GM23338 (cell line): ENCODE measurements around the gene TOR1AIP1. TPM values are rescaled to one million over a fixed set of nuclear protein-coding genes. Genes with fewer than 3 reads are reported as not detected.

Source experiments
- ATAC-seq: fragments of 200-7000 bp; cut with Tn5 transposase; 3 replicates; pipeline ENCODE4 v1.9.1; 2020
- DNase-seq: peaks from one replicate; pipeline ENCODE4 v3.0.0-alpha.2; 2015; ENCODE audit warnings: low spot score
- H2AFZ ChIP-seq: fragments of 200-600 bp; sonication (generic); 2 replicates; pipeline ENCODE4 v1.8.0; 2016; ENCODE audit warnings: antibody characterized with exemption, mild to moderate bottlenecking, moderate library complexity
- H3F3A ChIP-seq: fragments of 200-600 bp; sonication (generic); replicated peaks from 2 replicates; pipeline ENCODE4 v1.8.0; 2017; ENCODE audit warnings: antibody characterized with exemption, mixed run types, low read depth
- H3K27ac ChIP-seq: fragments of 200-600 bp; sonication (generic); 2 replicates; pipeline ENCODE4 v1.6.1; 2016; ENCODE audit warnings: low read depth
- H3K27me3 ChIP-seq: fragments of 200-600 bp; sonication (generic); 2 replicates; pipeline ENCODE4 v1.8.0; 2016; ENCODE audit warnings: mild to moderate bottlenecking, mixed run types, moderate library complexity; ENCODE audit not compliant: insufficient read depth
- H3K36me3 ChIP-seq: fragments of 200-600 bp; sonication (generic); 2 replicates; pipeline ENCODE4 v1.8.0; 2016; ENCODE audit warnings: mild to moderate bottlenecking; ENCODE audit not compliant: insufficient read depth
- H3K4me1 ChIP-seq: fragments of 200-600 bp; sonication (generic); 2 replicates; pipeline ENCODE4 v1.8.0; 2016; ENCODE audit warnings: mild to moderate bottlenecking, moderate library complexity; ENCODE audit not compliant: insufficient read depth
- H3K4me2 ChIP-seq: fragments of 200-600 bp; sonication (generic); 2 replicates; pipeline ENCODE4 v1.7.1; 2017; ENCODE audit warnings: mixed run types
- H3K4me3 ChIP-seq: fragments of 200-600 bp; sonication (generic); 2 replicates; pipeline ENCODE4 v1.6.1; 2016; ENCODE audit warnings: mixed run types
- H3K79me2 ChIP-seq: fragments of 200-600 bp; sonication (generic); replicated peaks from 2 replicates; pipeline ENCODE4 v1.8.0; 2017; ENCODE audit warnings: mild to moderate bottlenecking; ENCODE audit not compliant: insufficient read depth
- H3K9me2 ChIP-seq: fragments of 200-600 bp; sonication (generic); 2 replicates; pipeline ENCODE4 v1.8.0; 2017; ENCODE audit not compliant: insufficient read depth
- H4K20me1 ChIP-seq: fragments of 200-600 bp; sonication (generic); replicated peaks from 2 replicates; pipeline ENCODE4 v1.8.0; 2017; ENCODE audit warnings: mild to moderate bottlenecking; ENCODE audit not compliant: insufficient read depth
- H3K27ac Mint-ChIP-seq: 2 replicates; pipeline ENCODE4 v1.8.0; 2020; ENCODE audit warnings: inconsistent platforms, mild to moderate bottlenecking, moderate library complexity, mixed read lengths
- H3K27me3 Mint-ChIP-seq: 3 replicates; pipeline ENCODE4 v1.8.0; 2022; ENCODE audit warnings: low read depth, mild to moderate bottlenecking, moderate library complexity, mixed read lengths, inconsistent platforms; ENCODE audit not compliant: insufficient read depth, poor library complexity
- H3K36me3 Mint-ChIP-seq: 3 replicates; pipeline ENCODE4 v1.8.0; 2021; ENCODE audit warnings: low read depth, mild to moderate bottlenecking, inconsistent platforms, moderate library complexity, mixed read lengths
- H3K4me1 Mint-ChIP-seq: 3 replicates; pipeline ENCODE4 v1.8.0; 2020; ENCODE audit warnings: mild to moderate bottlenecking, inconsistent platforms, mixed read lengths
- H3K4me3 Mint-ChIP-seq: 3 replicates; pipeline ENCODE4 v1.8.0; 2021; ENCODE audit warnings: moderate library complexity, mild to moderate bottlenecking, inconsistent platforms, mixed read lengths
- H3K9me3 Mint-ChIP-seq: 3 replicates; pipeline ENCODE4 v1.8.0; 2020; ENCODE audit warnings: moderate library complexity, mild to moderate bottlenecking, inconsistent platforms, mixed read lengths
- CREB1 ChIP-seq: fragments of 250-450 bp; sonication (Bioruptor Pico); IDR thresholded peaks from 2 replicates; pipeline ENCODE4 v1.5.0; 2020; ENCODE audit warnings: low read depth, mild to moderate bottlenecking, moderate library complexity
- CTCF ChIP-seq, 2 experiments: fragments of 200-600 bp in 1 of 2; sonication (generic) in 1 of 2; conservative IDR thresholded peaks; 2 replicates each; pipeline versions ENCODE4 v1.5.1 to v1.6.1; 2016 to 2017; ENCODE audit warnings: antibody characterized with exemption in 2 of 2, low read depth in 2 of 2, mild to moderate bottlenecking in 2 of 2, moderate library complexity in 1 of 2
- EZH2 ChIP-seq: fragments of 200-600 bp; sonication (generic); IDR thresholded peaks from one replicate; pipeline ENCODE4 v1.8.0; 2017; ENCODE audit warnings: antibody characterized with exemption, mild to moderate bottlenecking, low read depth; ENCODE audit not compliant: unreplicated experiment
- EZH2phosphoT487 ChIP-seq: fragments of 200-600 bp; sonication (generic); IDR thresholded peaks from one replicate; pipeline ENCODE4 v1.8.1; 2018; ENCODE audit warnings: antibody characterized with exemption; ENCODE audit not compliant: unreplicated experiment
- JUNB ChIP-seq: IDR thresholded peaks from one replicate; pipeline ENCODE4 v1.6.1; 2016; ENCODE audit warnings: antibody characterized with exemption; ENCODE audit not compliant: unreplicated experiment
- NANOG ChIP-seq: IDR thresholded peaks from 2 replicates; pipeline ENCODE4 v1.6.1; 2016; ENCODE audit warnings: antibody characterized with exemption, borderline replicate concordance
- POLR2AphosphoS5 ChIP-seq: IDR thresholded peaks from 2 replicates; pipeline ENCODE4 v1.6.1; 2016; ENCODE audit warnings: antibody characterized with exemption, low read depth
- REST ChIP-seq: IDR thresholded peaks from one replicate; pipeline ENCODE4 v1.6.1; 2018; ENCODE audit warnings: antibody characterized with exemption; ENCODE audit not compliant: unreplicated experiment
- STAT1 ChIP-seq: IDR thresholded peaks from one replicate; pipeline ENCODE4 v1.6.1; 2016; ENCODE audit warnings: antibody characterized with exemption; ENCODE audit not compliant: unreplicated experiment
- ZNF114 ChIP-seq: fragments of 250-450 bp; sonication (Bioruptor Pico); IDR thresholded peaks from 2 replicates; pipeline ENCODE4 v1.5.0; 2020; ENCODE audit warnings: mild to moderate bottlenecking, moderate library complexity
- ZNF331 ChIP-seq: fragments of 250-450 bp; sonication (Bioruptor Pico); IDR thresholded peaks from 2 replicates; pipeline ENCODE4 v1.5.0; 2020; ENCODE audit warnings: low read depth, mild to moderate bottlenecking, moderate library complexity
- polyA plus RNA-seq: library from polyadenylated mRNA; unstranded; fragments of >200 nt; fragmentation: Nextera tagmentation; extraction: Ambion mirVana; gene quantifications from 2 replicates; pipeline ENCODE4 v1.2.1, GENCODE V29; 2016
- total RNA-seq: library from RNA; depleted of rRNA; stranded (reverse); fragments of >200 nt; shearing (Covaris generic); gene quantifications from 2 replicates; pipeline ENCODE4 v1.2.3, GENCODE V29; 2014

TOR1AIP1 gene
- total and polyA plus RNA-seq, 2 experiments from 2014 or later = 16.9 to 20.6 TPM

- peak overlapping the region; percentile 81; the same call in 1 of the 2 replicates for H3K27ac Mint-ChIP-seq
- ATAC-seq = no peak
Measured at GRCh38 chr1:179955731-179956130, 73.6 kb downstream of the TOR1AIP1 start.

GRCh38 chr1:179958359-179958758 lies 76.3 kb downstream of the TOR1AIP1 start:
- no peak overlapping the region for H2AFZ ChIP-seq
- H3K4me2 ChIP-seq = no peak overlapping the region
- H3K9me2 ChIP-seq = no peaks in the 10 kb centered on the region
- no peaks in the 10 kb centered on the region; the same call in 2 of the 3 replicates for H3K36me3 Mint-ChIP-seq
- no peak overlapping the region for H3K27ac ChIP-seq
- no peaks in the 10 kb centered on the region for H3K27me3 Mint-ChIP-seq
- no peaks in the 10 kb centered on the region for H3K9me3 Mint-ChIP-seq
- peaks cover 17% of the 10 kb centered on the region for H3K4me1 Mint-ChIP-seq
- no peak overlapping the region for H3K4me3 Mint-ChIP-seq
- H3K36me3 ChIP-seq = no peaks in the 10 kb centered on the region
- DNase-seq (no peak), ATAC-seq (no peak)
- peaks cover 3% of the 10 kb centered on the region for H4K20me1 ChIP-seq
- H3K79me2 ChIP-seq = peaks cover 78% of the 10 kb centered on the region
- H3F3A ChIP-seq = 0 out of 2 replicates have a peak, but pooled peaks cover 3% of the 10 kb centered on the region
- no peaks in the 10 kb centered on the region for H3K27me3 ChIP-seq
- peaks cover 8% of the 10 kb centered on the region; the same call in 1 of the 2 replicates for H3K4me1 ChIP-seq
- no peak overlapping the region for H3K27ac Mint-ChIP-seq
- H3K4me3 ChIP-seq = no peak overlapping the region
- TF ChIP-seq JUNB (no peak), EZH2phosphoT487 (no peak), STAT1 (no peak), CTCF (conservative IDR thresholded peaks at IDR 0.05; ENCODE audit: low read depth in 2 of 2) (no peak), POLR2AphosphoS5 (no peak), CREB1 (CRISPR knock-in tag) (no peak), ZNF331 (CRISPR knock-in tag) (no peak)

More at GRCh38 chr1:179955731-179956130, 73.6 kb downstream of the TOR1AIP1 start:
- H4K20me1 ChIP-seq = peaks cover 3% of the 10 kb centered on the region; the same call in 1 of the 2 replicates
- TF ChIP-seq ZNF331 (CRISPR knock-in tag) (no peak), REST (no peak), EZH2 (no peak), NANOG (no peak), ZNF114 (CRISPR knock-in tag) (no peak), JUNB (no peak)
- no peak for DNase-seq
- Mint-ChIP-seq H3K4me3 (peak overlapping the region; percentile 83), H3K27me3 (no peaks in the 10 kb centered on the region), H3K9me3 (no peaks in the 10 kb centered on the region), H3K36me3 (no peaks in the 10 kb centered on the region), H3K4me1 (peaks cover 14% of the 10 kb centered on the region; the same call in 2 of the 3 replicates)
- peaks cover 9% of the 10 kb centered on the region; the same call in 1 of the 2 replicates for H3K4me1 ChIP-seq
- 0 out of 2 replicates have a peak, but pooled peaks cover 3% of the 10 kb centered on the region for H3F3A ChIP-seq
- H3K36me3 ChIP-seq = no peaks in the 10 kb centered on the region
- H3K9me2 ChIP-seq = no peaks in the 10 kb centered on the region
- peak overlapping the region; percentile 66 for H3K4me3 ChIP-seq
- H3K79me2 ChIP-seq = peaks cover 52% of the 10 kb centered on the region
- no peak overlapping the region for H2AFZ ChIP-seq
- H3K27me3 ChIP-seq = no peaks in the 10 kb centered on the region
- H3K27ac ChIP-seq = peak overlapping the region; percentile 82
- peak overlapping the region; percentile 79 for H3K4me2 ChIP-seq
